ENCODE results near the gene TLR6. TPM values are rescaled to one million over a fixed set of nuclear protein-coding genes. Genes with fewer than 3 reads are reported as not detected.

TLR6 gene
- total RNA-seq, 1 experiment from 2014 or later = 1.5 TPM

DNA sequence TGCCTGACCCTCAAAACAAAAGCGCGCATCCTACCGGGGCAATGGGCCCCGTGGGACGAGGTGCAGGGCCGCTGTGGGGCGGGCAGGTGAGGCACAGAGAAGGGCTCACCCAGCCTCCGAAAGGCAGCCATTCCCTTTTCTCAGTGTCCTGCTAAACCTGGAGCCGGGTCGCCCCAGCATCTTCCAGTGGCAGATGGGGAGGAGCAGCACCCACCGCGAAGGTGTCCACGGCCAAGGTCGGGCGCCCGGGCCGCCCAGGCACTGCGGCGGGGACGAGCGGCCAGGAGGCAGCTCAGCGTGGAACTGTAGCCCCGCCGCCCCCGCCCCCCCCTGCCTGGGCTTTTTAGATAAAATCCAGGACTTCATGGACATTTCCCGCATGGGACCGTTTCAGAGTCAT lies 32.9 kb downstream of the TLR6 start:
- no TSS peak for BruUV-seq (replicated peaks)
- POLR2A ChIA-PET (ENCODE audit: low non-redundant PET) = no interaction called here
- CTCF ChIA-PET = no interaction called here
- TF ChIP-seq EZH2 (IDR thresholded peaks at IDR 0.05; ENCODE audit: borderline replicate concordance, low read depth, low read length, poor library complexity, severe bottlenecking) = no peak
- TF ChIP-seq, protein P1, sequence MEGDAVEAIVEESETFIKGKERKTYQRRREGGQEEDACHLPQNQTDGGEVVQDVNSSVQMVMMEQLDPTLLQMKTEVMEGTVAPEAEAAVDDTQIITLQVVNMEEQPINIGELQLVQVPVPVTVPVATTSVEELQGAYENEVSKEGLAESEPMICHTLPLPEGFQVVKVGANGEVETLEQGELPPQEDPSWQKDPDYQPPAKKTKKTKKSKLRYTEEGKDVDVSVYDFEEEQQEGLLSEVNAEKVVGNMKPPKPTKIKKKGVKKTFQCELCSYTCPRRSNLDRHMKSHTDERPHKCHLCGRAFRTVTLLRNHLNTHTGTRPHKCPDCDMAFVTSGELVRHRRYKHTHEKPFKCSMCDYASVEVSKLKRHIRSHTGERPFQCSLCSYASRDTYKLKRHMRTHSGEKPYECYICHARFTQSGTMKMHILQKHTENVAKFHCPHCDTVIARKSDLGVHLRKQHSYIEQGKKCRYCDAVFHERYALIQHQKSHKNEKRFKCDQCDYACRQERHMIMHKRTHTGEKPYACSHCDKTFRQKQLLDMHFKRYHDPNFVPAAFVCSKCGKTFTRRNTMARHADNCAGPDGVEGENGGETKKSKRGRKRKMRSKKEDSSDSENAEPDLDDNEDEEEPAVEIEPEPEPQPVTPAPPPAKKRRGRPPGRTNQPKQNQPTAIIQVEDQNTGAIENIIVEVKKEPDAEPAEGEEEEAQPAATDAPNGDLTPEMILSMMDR (conservative IDR thresholded peaks at IDR 0.05; ENCODE audit: low read depth, low read length) = no peak
- Histone ChIP-seq H3K4me1 (ENCODE audit: insufficient read depth, low read length, poor library complexity, severe bottlenecking) (no peaks in the 10 kb centered on the region), H3K27me3 (replicated peaks; ENCODE audit: insufficient read depth, low read depth, low read length, poor library complexity) (no peaks in the 10 kb centered on the region), H3K9me3 (ENCODE audit: low read depth, low read length, poor library complexity, severe bottlenecking) (no peaks in the 10 kb centered on the region), H3K36me3 (ENCODE audit: insufficient read depth, low read length, poor library complexity, severe bottlenecking) (no peaks in the 10 kb centered on the region), H3K4me3 (ENCODE audit: low read depth, low read length, poor library complexity, severe bottlenecking) (no peak overlapping the region), H3K27ac (ENCODE audit: low read depth, low read length, poor library complexity, severe bottlenecking) (no peak overlapping the region)
- intact Hi-C loops (cut with micrococcal nuclease; ENCODE audit: unreplicated experiment) = no loop called here
- no peak for DNase-seq (ENCODE audit: low spot score)

DNA sequence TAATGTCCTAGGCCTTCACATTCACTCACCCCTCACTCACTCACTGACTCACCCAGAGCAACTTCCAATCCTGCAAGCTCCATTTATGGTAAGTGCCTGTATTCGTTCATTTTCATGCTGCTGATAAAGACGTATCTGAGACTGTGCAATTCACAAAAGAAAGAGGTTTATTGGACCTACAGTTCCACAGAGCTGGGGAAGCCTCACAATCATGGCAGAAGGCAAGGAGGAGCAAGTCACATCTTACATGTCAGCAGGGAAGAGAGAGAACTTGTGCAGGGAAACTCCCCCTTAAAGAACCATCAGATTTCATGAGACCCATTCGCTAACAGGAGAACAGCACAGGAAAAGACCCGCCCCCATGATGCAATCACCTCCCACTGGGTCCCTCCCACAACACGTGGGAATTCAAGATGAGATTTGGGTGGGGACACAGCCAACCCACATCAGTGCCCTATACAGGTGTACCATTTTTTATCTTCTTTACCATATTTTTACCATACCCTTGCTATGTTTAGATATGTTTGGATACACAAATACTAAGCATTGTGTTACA lies 33.8 kb downstream of the TLR6 start:
- no peak overlapping the region for H3K27ac ChIP-seq (ENCODE audit: low read depth, low read length, poor library complexity, severe bottlenecking)
- no peak overlapping the region for H3K4me3 ChIP-seq (ENCODE audit: low read depth, low read length, poor library complexity, severe bottlenecking)
- H3K4me1 ChIP-seq (ENCODE audit: insufficient read depth, low read length, poor library complexity, severe bottlenecking) = no peaks in the 10 kb centered on the region
- DNase-seq (ENCODE audit: low spot score) = no peak
- TF ChIP-seq, protein P1 (conservative IDR thresholded peaks at IDR 0.05; ENCODE audit: low read depth, low read length) = no peak
- no peak for TF ChIP-seq EZH2 (IDR thresholded peaks at IDR 0.05; ENCODE audit: borderline replicate concordance, low read depth, low read length, poor library complexity, severe bottlenecking)
- POLR2A ChIA-PET (ENCODE audit: low non-redundant PET) = no interaction called here
- no peaks in the 10 kb centered on the region for H3K9me3 ChIP-seq (ENCODE audit: low read depth, low read length, poor library complexity, severe bottlenecking)
- intact Hi-C loops (cut with micrococcal nuclease; ENCODE audit: unreplicated experiment) = no loop called here
- no peaks in the 10 kb centered on the region for H3K27me3 ChIP-seq (replicated peaks; ENCODE audit: insufficient read depth, low read depth, low read length, poor library complexity)
- no peaks in the 10 kb centered on the region for H3K36me3 ChIP-seq (ENCODE audit: insufficient read depth, low read length, poor library complexity, severe bottlenecking)
- BruUV-seq (replicated peaks) = no TSS peak
- CTCF ChIA-PET = interaction anchor here (0.6 kb wide), 1 partner anchor 243 kb away, joined by 7 read pairs; no protein-coding TSS in a partner anchor

DNA sequence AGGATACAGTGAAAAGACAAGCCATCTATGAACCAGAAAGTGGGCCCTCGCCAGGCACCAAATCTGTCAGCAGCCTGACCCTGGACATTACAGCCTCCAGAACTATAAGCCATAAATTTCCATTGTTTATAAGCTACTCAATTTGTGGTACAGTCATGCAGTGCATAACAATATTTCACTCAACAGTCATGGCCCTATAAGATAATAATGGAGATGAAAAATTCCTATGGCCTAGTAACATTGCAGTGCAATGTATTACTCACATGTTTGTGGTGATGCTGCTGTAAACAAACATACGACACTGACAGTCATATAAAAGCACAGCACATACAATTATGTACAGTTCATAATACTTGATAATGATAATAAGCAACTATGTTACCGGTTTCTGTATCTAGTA lies 34.9 kb downstream of the TLR6 start:
- no peak overlapping the region for H3K4me3 ChIP-seq (ENCODE audit: low read depth, low read length, poor library complexity, severe bottlenecking)
- no peaks in the 10 kb centered on the region for H3K9me3 ChIP-seq (ENCODE audit: low read depth, low read length, poor library complexity, severe bottlenecking)
- no peaks in the 10 kb centered on the region for H3K27me3 ChIP-seq (replicated peaks; ENCODE audit: insufficient read depth, low read depth, low read length, poor library complexity)
- TF ChIP-seq, protein P1 (conservative IDR thresholded peaks at IDR 0.05; ENCODE audit: low read depth, low read length) = no peak
- TF ChIP-seq EZH2 (IDR thresholded peaks at IDR 0.05; ENCODE audit: borderline replicate concordance, low read depth, low read length, poor library complexity, severe bottlenecking) = no peak
- POLR2A ChIA-PET (ENCODE audit: low non-redundant PET) = no interaction called here
- CTCF ChIA-PET = no interaction called here
- no TSS peak for BruUV-seq (replicated peaks)
- DNase-seq (ENCODE audit: low spot score) = no peak
- intact Hi-C loops (cut with micrococcal nuclease; ENCODE audit: unreplicated experiment) = no loop called here
- no peaks in the 10 kb centered on the region for H3K4me1 ChIP-seq (ENCODE audit: insufficient read depth, low read length, poor library complexity, severe bottlenecking)
- no peaks in the 10 kb centered on the region for H3K36me3 ChIP-seq (ENCODE audit: insufficient read depth, low read length, poor library complexity, severe bottlenecking)
- no peak overlapping the region for H3K27ac ChIP-seq (ENCODE audit: low read depth, low read length, poor library complexity, severe bottlenecking)

Measured in A673 (cell line).